ENCODE data around the gene CCDC107.
A peak's percentile ranks its signal among the peaks of the same experiment; 100 is the strongest.

CCDC107 gene

GRCh38 chr9:35646153-35646532 is 11.9 kb upstream of the CCDC107 start:
- no peaks in the 10 kb centered on the region for H3K36me3 ChIP-seq (ENCODE audit: control insufficient read depth in 2 of 2, insufficient read depth in 1 of 2, low read length in 2 of 2)
- H3K4me3 ChIP-seq (ENCODE audit: low read depth, low read length): peak overlapping the region; percentile 62
- peak overlapping the region; percentile 51 for H3K27ac ChIP-seq (ENCODE audit: extremely low read depth, low read depth, low read length)
- ChIA-PET CTCF (interaction anchor here (0.7 to 4.8 kb wide), 27 partner anchors 11 to 128 kb away, joined by 3 to 74 read pairs (median 4); partner anchors contain the start of genes ARHGEF39, CCDC107 and RMRP), POLR2A (interaction anchor here (0.5 to 4.5 kb wide), 5 partner anchors 11 to 86 kb away, joined by 3 to 41 read pairs (median 5); partner anchors contain the start of genes ARHGEF39, CCDC107, CREB3 and RMRP)
- TF ChIP-seq, protein P1, sequence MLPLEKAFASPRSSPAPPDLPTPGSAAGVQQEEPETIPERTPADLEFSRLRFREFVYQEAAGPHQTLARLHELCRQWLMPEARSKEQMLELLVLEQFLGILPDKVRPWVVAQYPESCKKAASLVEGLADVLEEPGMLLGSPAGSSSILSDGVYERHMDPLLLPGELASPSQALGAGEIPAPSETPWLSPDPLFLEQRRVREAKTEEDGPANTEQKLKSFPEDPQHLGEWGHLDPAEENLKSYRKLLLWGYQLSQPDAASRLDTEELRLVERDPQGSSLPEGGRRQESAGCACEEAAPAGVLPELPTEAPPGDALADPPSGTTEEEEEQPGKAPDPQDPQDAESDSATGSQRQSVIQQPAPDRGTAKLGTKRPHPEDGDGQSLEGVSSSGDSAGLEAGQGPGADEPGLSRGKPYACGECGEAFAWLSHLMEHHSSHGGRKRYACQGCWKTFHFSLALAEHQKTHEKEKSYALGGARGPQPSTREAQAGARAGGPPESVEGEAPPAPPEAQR (tag by site-specific recombination; IDR thresholded peaks at IDR 0.05): no peak
- TF ChIP-seq SP2 (tag by site-specific recombination; IDR thresholded peaks at IDR 0.05): peak; percentile 35; the same call in 1 of the 2 replicates
- TF ChIP-seq ZNF341 (tag by site-specific recombination; IDR thresholded peaks at IDR 0.05; ENCODE audit: low read depth): peak; percentile 44; the same call in 1 of the 2 replicates
- TF ChIP-seq, protein P2, sequence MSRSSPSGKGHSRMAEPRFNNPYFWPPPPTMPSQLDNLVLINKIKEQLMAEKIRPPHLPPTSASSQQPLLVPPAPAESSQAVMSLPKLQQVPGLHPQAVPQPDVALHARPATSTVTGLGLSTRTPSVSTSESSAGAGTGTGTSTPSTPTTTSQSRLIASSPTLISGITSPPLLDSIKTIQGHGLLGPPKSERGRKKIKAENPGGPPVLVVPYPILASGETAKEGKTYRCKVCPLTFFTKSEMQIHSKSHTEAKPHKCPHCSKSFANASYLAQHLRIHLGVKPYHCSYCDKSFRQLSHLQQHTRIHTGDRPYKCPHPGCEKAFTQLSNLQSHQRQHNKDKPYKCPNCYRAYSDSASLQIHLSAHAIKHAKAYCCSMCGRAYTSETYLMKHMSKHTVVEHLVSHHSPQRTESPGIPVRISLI (tag by site-specific recombination; IDR thresholded peaks at IDR 0.05): peak; percentile 54; the same call in 1 of the 2 replicates
- TF ChIP-seq ZNF561 (tag by site-specific recombination; IDR thresholded peaks at IDR 0.05; ENCODE audit: borderline replicate concordance): no peak
- TF ChIP-seq ZNF10 (tag by site-specific recombination; IDR thresholded peaks at IDR 0.05): no peak
- no peak for TF ChIP-seq ZNF19 (tag by site-specific recombination; IDR thresholded peaks at IDR 0.05; ENCODE audit: low read depth)
- TF ChIP-seq, protein P3, sequence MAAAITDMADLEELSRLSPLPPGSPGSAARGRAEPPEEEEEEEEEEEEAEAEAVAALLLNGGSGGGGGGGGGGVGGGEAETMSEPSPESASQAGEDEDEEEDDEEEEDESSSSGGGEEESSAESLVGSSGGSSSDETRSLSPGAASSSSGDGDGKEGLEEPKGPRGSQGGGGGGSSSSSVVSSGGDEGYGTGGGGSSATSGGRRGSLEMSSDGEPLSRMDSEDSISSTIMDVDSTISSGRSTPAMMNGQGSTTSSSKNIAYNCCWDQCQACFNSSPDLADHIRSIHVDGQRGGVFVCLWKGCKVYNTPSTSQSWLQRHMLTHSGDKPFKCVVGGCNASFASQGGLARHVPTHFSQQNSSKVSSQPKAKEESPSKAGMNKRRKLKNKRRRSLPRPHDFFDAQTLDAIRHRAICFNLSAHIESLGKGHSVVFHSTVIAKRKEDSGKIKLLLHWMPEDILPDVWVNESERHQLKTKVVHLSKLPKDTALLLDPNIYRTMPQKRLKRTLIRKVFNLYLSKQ (tag by site-specific recombination; IDR thresholded peaks at IDR 0.05; ENCODE audit: borderline replicate concordance): no peak
- H3K9me3 ChIP-seq (ENCODE audit: control insufficient read depth, insufficient read depth, low read depth, low read length): no peaks in the 10 kb centered on the region
- H3K4me1 ChIP-seq (ENCODE audit: control insufficient read depth, insufficient read depth, low read length): no peaks in the 10 kb centered on the region

DNA sequence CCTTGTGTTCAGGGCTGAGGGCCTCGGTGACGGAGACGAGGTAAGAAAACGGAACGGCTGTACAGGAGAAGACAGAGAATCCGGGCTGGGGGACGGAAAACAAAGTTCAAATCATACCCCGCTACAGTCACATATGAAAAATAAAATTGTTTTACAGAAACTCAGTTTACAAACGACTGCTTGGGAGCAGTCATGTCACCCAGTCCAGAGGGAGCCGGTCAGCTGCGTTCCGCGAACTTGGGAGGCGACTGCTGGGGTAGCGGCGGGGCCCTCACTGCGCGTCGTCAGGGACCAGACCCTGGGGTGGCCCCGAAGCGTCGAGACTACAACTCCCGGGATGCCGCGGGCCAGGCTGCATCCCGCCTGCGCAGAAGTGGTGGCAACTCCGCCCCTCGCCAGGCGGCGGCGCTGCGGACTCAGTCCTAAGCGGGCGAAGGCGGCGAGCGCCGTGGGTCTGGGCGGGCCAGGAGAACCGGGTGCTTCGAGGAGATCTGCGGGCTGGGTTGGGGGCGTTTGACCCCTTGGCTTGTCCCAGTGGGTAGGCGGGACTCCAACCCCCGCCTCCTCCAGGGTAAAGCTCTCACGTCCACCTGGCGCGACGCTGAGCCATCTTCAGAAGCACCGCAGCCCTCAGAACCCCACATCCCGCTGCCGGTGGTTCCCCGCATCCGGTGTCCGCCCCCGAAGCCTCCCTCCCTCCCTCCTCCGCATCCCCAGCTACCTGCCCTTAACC is 11.4 kb upstream of the CCDC107 start:
- no peaks in the 10 kb centered on the region for H3K9me3 ChIP-seq (ENCODE audit: control insufficient read depth, insufficient read depth, low read depth, low read length)
- peak overlapping the region; percentile 62 for H3K4me3 ChIP-seq (ENCODE audit: low read depth, low read length)
- H3K4me1 ChIP-seq (ENCODE audit: control insufficient read depth, insufficient read depth, low read length): no peaks in the 10 kb centered on the region
- ChIA-PET CTCF (interaction anchor here (0.6 to 4.8 kb wide), 40 partner anchors 11 to 747 kb away, joined by 3 to 74 read pairs (median 4); partner anchors contain the start of genes ARHGEF39, CCDC107 and RMRP), POLR2A (interaction anchor here (1.1 to 4.5 kb wide), 6 partner anchors 11 to 85 kb away, joined by 3 to 41 read pairs (median 4); partner anchors contain the start of genes ARHGEF39, CCDC107, CREB3 and RMRP)
- H3K36me3 ChIP-seq (ENCODE audit: control insufficient read depth in 2 of 2, insufficient read depth in 1 of 2, low read length in 2 of 2): no peaks in the 10 kb centered on the region
- peak overlapping the region; percentile 51 for H3K27ac ChIP-seq (ENCODE audit: extremely low read depth, low read depth, low read length)
- TF ChIP-seq ZNF654 (tag by site-specific recombination; IDR thresholded peaks at IDR 0.05; ENCODE audit: low read depth) (peak; percentile 48), CTCF (tag by site-specific recombination; IDR thresholded peaks at IDR 0.05) (peak; percentile 94), ZNF692 (tag by site-specific recombination; IDR thresholded peaks at IDR 0.05) (peak; percentile 75), ZNF629 (tag by site-specific recombination; IDR thresholded peaks at IDR 0.05) (peak; percentile 54), ZNF660 (tag by site-specific recombination; IDR thresholded peaks at IDR 0.05) (no peak)
- TF ChIP-seq, protein P4, sequence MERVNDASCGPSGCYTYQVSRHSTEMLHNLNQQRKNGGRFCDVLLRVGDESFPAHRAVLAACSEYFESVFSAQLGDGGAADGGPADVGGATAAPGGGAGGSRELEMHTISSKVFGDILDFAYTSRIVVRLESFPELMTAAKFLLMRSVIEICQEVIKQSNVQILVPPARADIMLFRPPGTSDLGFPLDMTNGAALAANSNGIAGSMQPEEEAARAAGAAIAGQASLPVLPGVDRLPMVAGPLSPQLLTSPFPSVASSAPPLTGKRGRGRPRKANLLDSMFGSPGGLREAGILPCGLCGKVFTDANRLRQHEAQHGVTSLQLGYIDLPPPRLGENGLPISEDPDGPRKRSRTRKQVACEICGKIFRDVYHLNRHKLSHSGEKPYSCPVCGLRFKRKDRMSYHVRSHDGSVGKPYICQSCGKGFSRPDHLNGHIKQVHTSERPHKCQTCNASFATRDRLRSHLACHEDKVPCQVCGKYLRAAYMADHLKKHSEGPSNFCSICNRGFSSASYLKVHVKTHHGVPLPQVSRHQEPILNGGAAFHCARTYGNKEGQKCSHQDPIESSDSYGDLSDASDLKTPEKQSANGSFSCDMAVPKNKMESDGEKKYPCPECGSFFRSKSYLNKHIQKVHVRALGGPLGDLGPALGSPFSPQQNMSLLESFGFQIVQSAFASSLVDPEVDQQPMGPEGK (tag by site-specific recombination; IDR thresholded peaks at IDR 0.05): peak; percentile 70
- TF ChIP-seq, protein P5, sequence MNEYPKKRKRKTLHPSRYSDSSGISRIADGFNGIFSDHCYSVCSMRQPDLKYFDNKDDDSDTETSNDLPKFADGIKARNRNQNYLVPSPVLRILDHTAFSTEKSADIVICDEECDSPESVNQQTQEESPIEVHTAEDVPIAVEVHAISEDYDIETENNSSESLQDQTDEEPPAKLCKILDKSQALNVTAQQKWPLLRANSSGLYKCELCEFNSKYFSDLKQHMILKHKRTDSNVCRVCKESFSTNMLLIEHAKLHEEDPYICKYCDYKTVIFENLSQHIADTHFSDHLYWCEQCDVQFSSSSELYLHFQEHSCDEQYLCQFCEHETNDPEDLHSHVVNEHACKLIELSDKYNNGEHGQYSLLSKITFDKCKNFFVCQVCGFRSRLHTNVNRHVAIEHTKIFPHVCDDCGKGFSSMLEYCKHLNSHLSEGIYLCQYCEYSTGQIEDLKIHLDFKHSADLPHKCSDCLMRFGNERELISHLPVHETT (tag by site-specific recombination; IDR thresholded peaks at IDR 0.05): no peak
- TF ChIP-seq, protein P6, sequence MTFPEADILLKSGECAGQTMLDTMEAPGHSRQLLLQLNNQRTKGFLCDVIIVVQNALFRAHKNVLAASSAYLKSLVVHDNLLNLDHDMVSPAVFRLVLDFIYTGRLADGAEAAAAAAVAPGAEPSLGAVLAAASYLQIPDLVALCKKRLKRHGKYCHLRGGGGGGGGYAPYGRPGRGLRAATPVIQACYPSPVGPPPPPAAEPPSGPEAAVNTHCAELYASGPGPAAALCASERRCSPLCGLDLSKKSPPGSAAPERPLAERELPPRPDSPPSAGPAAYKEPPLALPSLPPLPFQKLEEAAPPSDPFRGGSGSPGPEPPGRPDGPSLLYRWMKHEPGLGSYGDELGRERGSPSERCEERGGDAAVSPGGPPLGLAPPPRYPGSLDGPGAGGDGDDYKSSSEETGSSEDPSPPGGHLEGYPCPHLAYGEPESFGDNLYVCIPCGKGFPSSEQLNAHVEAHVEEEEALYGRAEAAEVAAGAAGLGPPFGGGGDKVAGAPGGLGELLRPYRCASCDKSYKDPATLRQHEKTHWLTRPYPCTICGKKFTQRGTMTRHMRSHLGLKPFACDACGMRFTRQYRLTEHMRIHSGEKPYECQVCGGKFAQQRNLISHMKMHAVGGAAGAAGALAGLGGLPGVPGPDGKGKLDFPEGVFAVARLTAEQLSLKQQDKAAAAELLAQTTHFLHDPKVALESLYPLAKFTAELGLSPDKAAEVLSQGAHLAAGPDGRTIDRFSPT (tag by site-specific recombination; IDR thresholded peaks at IDR 0.05): peak; percentile 73; the same call in 1 of the 2 replicates

All from HEK293 (cell line).